ENCODE measurements around the gene MAL. TPM values are rescaled to one million over a fixed set of nuclear protein-coding genes. Genes with fewer than 3 reads are reported as not detected.

Gene MAL
- total RNA-seq, 1 experiment from 2014 or later = not detected

GRCh38 chr2:95001701-95002100 is 23.8 kb upstream of the MAL start:
- Histone ChIP-seq H3K4me3 (ENCODE audit: low read depth, low read length) (no peak overlapping the region), H3K27me3 (replicated peaks; ENCODE audit: control insufficient read depth, insufficient read depth, low read length) (no peaks in the 10 kb centered on the region), H3K4me1 (no peaks in the 10 kb centered on the region), H3K9me3 (no peaks in the 10 kb centered on the region), H3K36me3 (ENCODE audit: control insufficient read depth, insufficient read depth, low read length) (no peaks in the 10 kb centered on the region)
- Mint-ChIP-seq H3K27ac (ENCODE audit: unreplicated experiment) (no peak overlapping the region), H3K4me1 (ENCODE audit: low read depth, unreplicated experiment) (no peaks in the 10 kb centered on the region), H3K36me3 (ENCODE audit: insufficient read depth, unreplicated experiment) (no peaks in the 10 kb centered on the region), H3K27me3 (ENCODE audit: insufficient read depth, unreplicated experiment) (peaks cover 10% of the 10 kb centered on the region), H3K9me3 (ENCODE audit: unreplicated experiment) (no peaks in the 10 kb centered on the region), H3K4me3 (ENCODE audit: unreplicated experiment) (no peak overlapping the region)
- DNase-seq = no peak
- ChIA-PET CTCF (interaction anchor here (0.7 kb wide), 1 partner anchor 510 kb away, joined by 3 read pairs; no protein-coding TSS in a partner anchor), POLR2A (no interaction called here)
- intact Hi-C loops (cut with micrococcal nuclease; ENCODE audit: unreplicated experiment) = no loop called here
- TF ChIP-seq CTCF (IDR thresholded peaks at IDR 0.05; ENCODE audit: insufficient read depth in 1 of 2, low read depth in 1 of 2, low read length in 1 of 2, severe bottlenecking in 1 of 2, unreplicated experiment in 1 of 2) = no peak
- BruUV-seq (replicated peaks) = no TSS peak

GRCh38 chr2:95002498-95002897 is 23.0 kb upstream of the MAL start:
- BruUV-seq (replicated peaks) = no TSS peak
- Mint-ChIP-seq H3K27ac (ENCODE audit: unreplicated experiment) (no peak overlapping the region), H3K36me3 (ENCODE audit: insufficient read depth, unreplicated experiment) (no peaks in the 10 kb centered on the region), H3K27me3 (ENCODE audit: insufficient read depth, unreplicated experiment) (peaks cover 6% of the 10 kb centered on the region), H3K4me1 (ENCODE audit: low read depth, unreplicated experiment) (no peaks in the 10 kb centered on the region), H3K4me3 (ENCODE audit: unreplicated experiment) (no peak overlapping the region), H3K9me3 (ENCODE audit: unreplicated experiment) (no peaks in the 10 kb centered on the region)
- ChIA-PET CTCF (no interaction called here), POLR2A (no interaction called here)
- no peak for TF ChIP-seq CTCF (IDR thresholded peaks at IDR 0.05; ENCODE audit: insufficient read depth in 1 of 2, low read depth in 1 of 2, low read length in 1 of 2, severe bottlenecking in 1 of 2, unreplicated experiment in 1 of 2)
- H3K4me1 ChIP-seq = no peaks in the 10 kb centered on the region
- H3K4me3 ChIP-seq (ENCODE audit: low read depth, low read length) = no peak overlapping the region
- intact Hi-C loops (cut with micrococcal nuclease; ENCODE audit: unreplicated experiment) = no loop called here
- no peak for DNase-seq
- H3K36me3 ChIP-seq (ENCODE audit: control insufficient read depth, insufficient read depth, low read length) = no peaks in the 10 kb centered on the region
- no peaks in the 10 kb centered on the region for H3K9me3 ChIP-seq
- H3K27me3 ChIP-seq (replicated peaks; ENCODE audit: control insufficient read depth, insufficient read depth, low read length) = no peaks in the 10 kb centered on the region

- H3K9me3 Mint-ChIP-seq (ENCODE audit: unreplicated experiment) = no peaks in the 10 kb centered on the region
These were observed 21.2 kb upstream of the MAL start for GRCh38 chr2:95004287-95004686.

More at GRCh38 chr2:95004287-95004686, 21.2 kb upstream of the MAL start:
- H3K36me3 ChIP-seq (ENCODE audit: control insufficient read depth, insufficient read depth, low read length) = no peaks in the 10 kb centered on the region
- H3K9me3 ChIP-seq = no peaks in the 10 kb centered on the region
- no peak overlapping the region for H3K4me3 ChIP-seq (ENCODE audit: low read depth, low read length)
- DNase-seq = no peak
- H3K4me1 ChIP-seq = no peaks in the 10 kb centered on the region
- ChIA-PET CTCF (no interaction called here), POLR2A (no interaction called here)
- no peaks in the 10 kb centered on the region for H3K36me3 Mint-ChIP-seq (ENCODE audit: insufficient read depth, unreplicated experiment)
- BruUV-seq (replicated peaks) = no TSS peak
- no peak overlapping the region for H3K4me3 Mint-ChIP-seq (ENCODE audit: unreplicated experiment)
- intact Hi-C loops (cut with micrococcal nuclease; ENCODE audit: unreplicated experiment) = no loop called here
- H3K27ac Mint-ChIP-seq (ENCODE audit: unreplicated experiment) = no peak overlapping the region
- peaks cover 8% of the 10 kb centered on the region for H3K27me3 Mint-ChIP-seq (ENCODE audit: insufficient read depth, unreplicated experiment)
- TF ChIP-seq CTCF (IDR thresholded peaks at IDR 0.05; ENCODE audit: insufficient read depth in 1 of 2, low read depth in 1 of 2, low read length in 1 of 2, severe bottlenecking in 1 of 2, unreplicated experiment in 1 of 2) = no peak
- no peaks in the 10 kb centered on the region for H3K4me1 Mint-ChIP-seq (ENCODE audit: low read depth, unreplicated experiment)
- no peaks in the 10 kb centered on the region for H3K27me3 ChIP-seq (replicated peaks; ENCODE audit: control insufficient read depth, insufficient read depth, low read length)

All from Caco-2 (cell line).